IMR-90 (cell line): ENCODE results near the gene KLHL2. TPM values are rescaled to one million over a fixed set of nuclear protein-coding genes. Genes with fewer than 3 reads are reported as not detected.

Source experiments
- ATAC-seq: fragments of 200-7000 bp; cut with Tn5 transposase; 2 replicates; pipeline ENCODE4 v1.9.1; 2020; ENCODE audit warnings: low read depth, mild to moderate bottlenecking, moderate library complexity
- BruUV-seq: library from RNA; stranded (reverse); fragments of 400-500 nt; replicated peaks from 2 replicates; lab custom pipeline; 2021; lab: Mats Ljungman, UMichigan
- CTCF ChIA-PET: fragments of 300-600 bp; formaldehyde crosslinking; extraction: SDS; loops from one replicate; lab custom pipeline; 2021; ENCODE audit warnings: antibody characterized with exemption; lab: Yijun Ruan, JAX
- POLR2A ChIA-PET: fragments of 300-600 bp; sonication (Branson Sonifier 250); formaldehyde crosslinking; loops from one replicate; lab custom pipeline; 2022; ENCODE audit warnings: antibody characterized with exemption; ENCODE audit not compliant: unreplicated experiment; lab: Charles Lee
- DNase-seq: peaks from one replicate; pipeline ENCODE4 v3.0.0; 2013
- H2AFZ ChIP-seq: replicated peaks from 2 replicates; pipeline ENCODE3; 2013; ENCODE audit warnings: low read length, mild to moderate bottlenecking; ENCODE audit not compliant: poor library complexity
- H2AK5ac ChIP-seq: 2 replicates; pipeline ENCODE4 v1.6.1; 2013; ENCODE audit warnings: low read depth, low read length, inconsistent platforms
- H2AK9ac ChIP-seq: replicated peaks from 2 replicates; pipeline ENCODE3; 2013; ENCODE audit warnings: mild to moderate bottlenecking, low read depth, low read length, moderate library complexity; ENCODE audit not compliant: poor library complexity
- H2BK120ac ChIP-seq: 2 replicates; pipeline ENCODE4 v1.6.1; 2013; ENCODE audit warnings: low read depth, low read length, inconsistent platforms
- H2BK15ac ChIP-seq: 3 replicates; pipeline ENCODE4 v1.6.1; 2013; ENCODE audit warnings: low read depth, low read length, inconsistent platforms
- H2BK20ac ChIP-seq: 2 replicates; pipeline ENCODE4 v1.6.1; 2013; ENCODE audit warnings: low read depth, mild to moderate bottlenecking, inconsistent platforms, low read length, moderate library complexity
- H2BK5ac ChIP-seq: 2 replicates; pipeline ENCODE4 v1.6.1; 2013; ENCODE audit warnings: mild to moderate bottlenecking, low read depth, low read length, inconsistent platforms; ENCODE audit not compliant: poor library complexity, severe bottlenecking
- H3K14ac ChIP-seq: replicated peaks from 2 replicates; pipeline ENCODE4 v1.6.1; 2013; ENCODE audit warnings: low read depth, low read length, inconsistent platforms
- H3K18ac ChIP-seq: 2 replicates; pipeline ENCODE4 v1.6.1; 2013; ENCODE audit warnings: low read depth, low read length, control low read depth
- H3K23ac ChIP-seq: 2 replicates; pipeline ENCODE4 v1.6.1; 2013; ENCODE audit warnings: low read depth, low read length, inconsistent platforms
- H3K27ac ChIP-seq: 2 replicates; pipeline ENCODE4 v1.5.1; 2013; ENCODE audit warnings: mild to moderate bottlenecking, control low read depth, low read length; ENCODE audit not compliant: insufficient read depth
- H3K27me3 ChIP-seq: 2 replicates; pipeline ENCODE4 v1.6.1; 2013; ENCODE audit warnings: low read length; ENCODE audit not compliant: control insufficient read depth, insufficient read depth
- H3K36me3 ChIP-seq: 2 replicates; pipeline ENCODE4 v1.6.1; 2013; ENCODE audit warnings: low read length, mixed read lengths; ENCODE audit not compliant: control insufficient read depth, insufficient read depth
- H3K4ac ChIP-seq: 2 replicates; pipeline ENCODE4 v1.6.1; 2013; ENCODE audit warnings: low read depth, low read length, inconsistent platforms
- H3K4me1 ChIP-seq: 2 replicates; pipeline ENCODE4 v1.6.1; 2013; ENCODE audit warnings: low read length, mixed read lengths; ENCODE audit not compliant: control insufficient read depth, insufficient read depth
- H3K4me2 ChIP-seq: 2 replicates; pipeline ENCODE4 v1.6.1; 2013; ENCODE audit warnings: low read depth, mild to moderate bottlenecking, control low read depth, low read length, moderate library complexity
- H3K4me3 ChIP-seq: 2 replicates; pipeline ENCODE4 v1.5.1; 2013; ENCODE audit warnings: low read depth, mild to moderate bottlenecking, control low read depth, low read length, moderate library complexity; ENCODE audit not compliant: insufficient read depth
- H3K56ac ChIP-seq: 2 replicates; pipeline ENCODE4 v1.6.1; 2013; ENCODE audit warnings: low read length, inconsistent platforms; ENCODE audit not compliant: insufficient read depth; ENCODE audit errors: extremely low read depth
- H3K79me1 ChIP-seq, 2 experiments: 2 replicates each; pipeline ENCODE4 v1.6.1; 2013; ENCODE audit warnings: low read length in 2 of 2, inconsistent platforms in 1 of 2, low read depth in 1 of 2
- H3K9ac ChIP-seq: 2 replicates; pipeline ENCODE4 v1.6.1; 2013; ENCODE audit warnings: low read depth, low read length, control low read depth
- H3K9me1 ChIP-seq: 2 replicates; pipeline ENCODE4 v1.6.1; 2013; ENCODE audit warnings: low read length, inconsistent platforms; ENCODE audit not compliant: insufficient read depth
- H3K9me3 ChIP-seq: 2 replicates; pipeline ENCODE4 v1.6.1; 2013; ENCODE audit warnings: low read length; ENCODE audit not compliant: control insufficient read depth, insufficient read depth
- H4K20me1 ChIP-seq: 2 replicates; pipeline ENCODE4 v1.6.1; 2013; ENCODE audit warnings: low read length, inconsistent platforms; ENCODE audit not compliant: insufficient read depth
- H4K5ac ChIP-seq: 2 replicates; pipeline ENCODE4 v1.6.1; 2013; ENCODE audit warnings: mild to moderate bottlenecking, low read depth, low read length, control low read depth
- H4K8ac ChIP-seq, 2 experiments: 2 replicates each; pipeline ENCODE4 v1.6.1; 2013; ENCODE audit warnings: low read depth in 2 of 2, low read length in 2 of 2, control low read depth in 1 of 2, inconsistent platforms in 1 of 2
- H4K91ac ChIP-seq: 2 replicates; pipeline ENCODE4 v1.6.1; 2013; ENCODE audit warnings: low read depth, low read length, inconsistent platforms; ENCODE audit not compliant: insufficient read depth
- BHLHE40 ChIP-seq: fragments of 150-350 bp; IDR thresholded peaks from 2 replicates; pipeline ENCODE4 v1.6.1; 2016; ENCODE audit warnings: mild to moderate bottlenecking, low read depth, low read length
- CEBPB ChIP-seq: IDR thresholded peaks from 2 replicates; pipeline ENCODE4 v1.6.1; 2012; ENCODE audit warnings: low read depth, low read length, improper control_type of control experiment
- CHD1 ChIP-seq: IDR thresholded peaks from 2 replicates; pipeline ENCODE4 v1.6.1; 2012; ENCODE audit warnings: low read depth, low read length, improper control_type of control experiment
- FOS ChIP-seq: fragments of 150-350 bp; IDR thresholded peaks from 2 replicates; pipeline ENCODE4 v1.6.1; 2016; ENCODE audit warnings: low read depth, low read length
- MAFK ChIP-seq: IDR thresholded peaks from 2 replicates; pipeline ENCODE4 v1.6.1; 2012; ENCODE audit warnings: low read depth, low read length, improper control_type of control experiment
- MAZ ChIP-seq: IDR thresholded peaks from 2 replicates; pipeline ENCODE4 v1.6.1; 2012; ENCODE audit warnings: low read depth, mild to moderate bottlenecking, low read length, improper control_type of control experiment, moderate library complexity, borderline replicate concordance
- MXI1 ChIP-seq: IDR thresholded peaks from 2 replicates; pipeline ENCODE4 v1.6.1; 2012; ENCODE audit warnings: low read depth, mild to moderate bottlenecking, low read length, moderate library complexity, borderline replicate concordance
- NFE2L2 ChIP-seq: fragments of 150-350 bp; IDR thresholded peaks from 2 replicates; pipeline ENCODE4 v1.6.1; 2016; ENCODE audit warnings: low read depth, mild to moderate bottlenecking, low read length
- POLR2A ChIP-seq: IDR thresholded peaks from 2 replicates; pipeline ENCODE4 v1.6.1; 2012; ENCODE audit warnings: mild to moderate bottlenecking, low read depth, low read length
- RAD21 ChIP-seq: IDR thresholded peaks from 2 replicates; pipeline ENCODE4 v1.6.1; 2012; ENCODE audit warnings: low read length, improper control_type of control experiment
- RCOR1 ChIP-seq: IDR thresholded peaks from 2 replicates; pipeline ENCODE4 v1.6.1; 2012; ENCODE audit warnings: mild to moderate bottlenecking, low read length, improper control_type of control experiment; ENCODE audit not compliant: insufficient replicate concordance
- RFX5 ChIP-seq: IDR thresholded peaks from 2 replicates; pipeline ENCODE4 v1.8.0; 2012; ENCODE audit warnings: low read depth, mild to moderate bottlenecking, low read length, moderate library complexity
- SMC3 ChIP-seq: fragments of 150-350 bp; IDR thresholded peaks from 2 replicates; pipeline ENCODE4 v1.6.1; 2016; ENCODE audit warnings: low read depth, mild to moderate bottlenecking, antibody characterized with exemption, low read length, moderate library complexity
- WGBS, 2 experiments: methylation state at CpG; one replicate each; pipeline versions ENCODE4 v1.1.5 to v1.1.7; 2013; ENCODE audit warnings: missing lambda C conversion rate in 2 of 2; ENCODE audit not compliant: insufficient read length in 1 of 2; ENCODE audit errors: extremely low coverage in 2 of 2; 5-methylcytosine and 5-hydroxymethylcytosine counted together
- dilution Hi-C: fragments of 300-500 bp; cut with HindIII; formaldehyde crosslinking; loops from one replicate; pipeline ENCODE4 v1.14.3; 2018; ENCODE audit warnings: low sequenced_read_pairs; ENCODE audit not compliant: unreplicated experiment
- in situ Hi-C: fragments of 300-500 bp; cut with MboI; formaldehyde crosslinking; loops from 3 replicates; pipeline ENCODE4 v1.14.3; 2019; ENCODE audit warnings: low sequenced_read_pairs, inconsistent platforms, mixed read lengths
- intact Hi-C: fragments of 100-400 bp; cut with micrococcal nuclease; formaldehyde crosslinking; loops from 2 replicates; pipeline ENCODE4 v1.10.0; 2022
- polyA plus RNA-seq, 3 experiments: library from polyadenylated mRNA; depleted of rRNA; stranded (reverse); fragments of >200 nt; gene quantifications; 2 replicates each; pipeline ENCODE4 v1.2.3, GENCODE V29; 2012; ENCODE audit warnings: low replicate concordance in 1 of 3
- total RNA-seq: library from RNA; depleted of rRNA; stranded (reverse); fragments of >200 nt; gene quantifications from 2 replicates; pipeline ENCODE4 v1.2.3, GENCODE V29; 2012
- TF ChIP-seq, protein P1 (sequence below): fragments of 150-350 bp; IDR thresholded peaks from 2 replicates; pipeline ENCODE4 v1.6.1; 2016; ENCODE audit warnings: low read depth, mild to moderate bottlenecking, low read length, moderate library complexity, borderline replicate concordance
- TF ChIP-seq, protein P2 (sequence below): conservative IDR thresholded peaks from 2 replicates; pipeline ENCODE4 v1.5.1; 2012; ENCODE audit warnings: mild to moderate bottlenecking, low read depth, low read length, improper control_type of control experiment
- TF ChIP-seq, protein P3 (sequence below): fragments of 150-350 bp; IDR thresholded peaks from 2 replicates; pipeline ENCODE4 v1.6.1; 2017; ENCODE audit warnings: mild to moderate bottlenecking, antibody characterized with exemption, low read length, low read depth

The KLHL2 gene
- total and polyA plus RNA-seq, 2 of the 4 experiments (the other 2 are of a cell fraction): 11.0 to 12.4 TPM

GRCh38 chr4:165331823-165332222 is 124.5 kb downstream of the KLHL2 start:
- ChIA-PET POLR2A (no interaction called here), CTCF (interaction anchor here (1.4 kb wide), 1 partner anchor 201 kb away, joined by 4 read pairs; no protein-coding TSS in a partner anchor)
- Histone ChIP-seq H3K9me3 (no peaks in the 10 kb centered on the region), H3K4ac (no peak overlapping the region), H3K4me1 (no peaks in the 10 kb centered on the region), H2BK20ac (no peak overlapping the region), H3K79me1 (peaks cover 10 to 26% of the 10 kb centered on the region in 2 experiments), H3K27me3 (no peaks in the 10 kb centered on the region), H2BK120ac (no peak overlapping the region), H3K56ac (no peak overlapping the region), H3K14ac (no peak overlapping the region), H3K9me1 (no peaks in the 10 kb centered on the region), H2AK9ac (no peak overlapping the region), H4K20me1 (no peaks in the 10 kb centered on the region), H2AK5ac (no peak overlapping the region), H3K18ac (no peak overlapping the region), H2BK5ac (no peak overlapping the region), H2AFZ (no peak overlapping the region), H3K36me3 (no peaks in the 10 kb centered on the region), H3K23ac (no peak overlapping the region), H3K4me3 (no peak overlapping the region), H4K5ac (no peak overlapping the region), H3K9ac (no peak overlapping the region), H4K8ac (no peak overlapping the region), H4K91ac (no peak overlapping the region), H3K4me2 (no peak overlapping the region), H3K27ac (no peak overlapping the region), H2BK15ac (no peak overlapping the region)
- no peak for ATAC-seq
- WGBS, 2 experiments: 53% methylated on average over 8 of the region's 10 CpGs; no CpG with 5 or more reads in 1 of the 2 experiments
- no TSS peak for BruUV-seq
- TF ChIP-seq RCOR1 (no peak), FOS (no peak), CEBPB (no peak), MAFK (no peak), RFX5 (no peak), BHLHE40 (no peak), MXI1 (no peak), MAZ (no peak), POLR2A (no peak), SMC3 (no peak), CHD1 (no peak), RAD21 (no peak), NFE2L2 (no peak)
- TF ChIP-seq, protein P1, sequence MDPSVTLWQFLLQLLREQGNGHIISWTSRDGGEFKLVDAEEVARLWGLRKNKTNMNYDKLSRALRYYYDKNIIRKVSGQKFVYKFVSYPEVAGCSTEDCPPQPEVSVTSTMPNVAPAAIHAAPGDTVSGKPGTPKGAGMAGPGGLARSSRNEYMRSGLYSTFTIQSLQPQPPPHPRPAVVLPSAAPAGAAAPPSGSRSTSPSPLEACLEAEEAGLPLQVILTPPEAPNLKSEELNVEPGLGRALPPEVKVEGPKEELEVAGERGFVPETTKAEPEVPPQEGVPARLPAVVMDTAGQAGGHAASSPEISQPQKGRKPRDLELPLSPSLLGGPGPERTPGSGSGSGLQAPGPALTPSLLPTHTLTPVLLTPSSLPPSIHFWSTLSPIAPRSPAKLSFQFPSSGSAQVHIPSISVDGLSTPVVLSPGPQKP: no peak
- TF ChIP-seq, protein P2, sequence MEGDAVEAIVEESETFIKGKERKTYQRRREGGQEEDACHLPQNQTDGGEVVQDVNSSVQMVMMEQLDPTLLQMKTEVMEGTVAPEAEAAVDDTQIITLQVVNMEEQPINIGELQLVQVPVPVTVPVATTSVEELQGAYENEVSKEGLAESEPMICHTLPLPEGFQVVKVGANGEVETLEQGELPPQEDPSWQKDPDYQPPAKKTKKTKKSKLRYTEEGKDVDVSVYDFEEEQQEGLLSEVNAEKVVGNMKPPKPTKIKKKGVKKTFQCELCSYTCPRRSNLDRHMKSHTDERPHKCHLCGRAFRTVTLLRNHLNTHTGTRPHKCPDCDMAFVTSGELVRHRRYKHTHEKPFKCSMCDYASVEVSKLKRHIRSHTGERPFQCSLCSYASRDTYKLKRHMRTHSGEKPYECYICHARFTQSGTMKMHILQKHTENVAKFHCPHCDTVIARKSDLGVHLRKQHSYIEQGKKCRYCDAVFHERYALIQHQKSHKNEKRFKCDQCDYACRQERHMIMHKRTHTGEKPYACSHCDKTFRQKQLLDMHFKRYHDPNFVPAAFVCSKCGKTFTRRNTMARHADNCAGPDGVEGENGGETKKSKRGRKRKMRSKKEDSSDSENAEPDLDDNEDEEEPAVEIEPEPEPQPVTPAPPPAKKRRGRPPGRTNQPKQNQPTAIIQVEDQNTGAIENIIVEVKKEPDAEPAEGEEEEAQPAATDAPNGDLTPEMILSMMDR: no peak
- TF ChIP-seq, protein P3, sequence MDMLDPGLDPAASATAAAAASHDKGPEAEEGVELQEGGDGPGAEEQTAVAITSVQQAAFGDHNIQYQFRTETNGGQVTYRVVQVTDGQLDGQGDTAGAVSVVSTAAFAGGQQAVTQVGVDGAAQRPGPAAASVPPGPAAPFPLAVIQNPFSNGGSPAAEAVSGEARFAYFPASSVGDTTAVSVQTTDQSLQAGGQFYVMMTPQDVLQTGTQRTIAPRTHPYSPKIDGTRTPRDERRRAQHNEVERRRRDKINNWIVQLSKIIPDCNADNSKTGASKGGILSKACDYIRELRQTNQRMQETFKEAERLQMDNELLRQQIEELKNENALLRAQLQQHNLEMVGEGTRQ: no peak
- in situ Hi-C loops: loop anchor here (25.0 kb wide), 1 partner anchor 120 kb away; the partner anchor contains the start of gene KLHL2
- no peak for DNase-seq
- intact Hi-C loops: no loop called here
- dilution Hi-C loops: no loop called here
